Measurements from ENCODE around the gene OR2B2.
"Not testable (repeated sequence)": the region's sequence is repeated elsewhere in the genome, so short reads cannot be mapped to it uniquely, and the experiment has no call there.

OR2B2 gene

DNA sequence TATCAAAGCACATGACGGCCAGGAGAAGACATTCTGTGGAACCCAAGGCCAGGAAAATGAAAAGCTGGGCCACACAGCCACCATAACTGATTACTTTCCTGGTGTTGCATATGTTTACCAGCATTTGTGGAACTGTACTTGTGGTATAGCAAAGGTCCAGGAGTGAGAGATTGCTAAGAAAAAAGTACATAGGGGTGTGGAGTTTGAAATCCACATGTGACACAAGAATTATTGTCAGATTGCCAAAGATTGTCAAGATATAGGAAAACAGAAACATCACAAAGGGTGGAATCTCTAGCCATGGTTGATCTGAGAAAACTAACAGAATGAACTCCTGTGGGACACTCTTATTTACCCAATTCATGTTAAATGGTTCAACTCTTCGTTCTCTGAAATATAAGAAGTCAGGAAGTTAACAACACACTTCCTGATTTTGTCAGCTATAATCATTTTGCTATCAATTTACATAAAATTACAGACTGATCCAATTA lies at the start of gene OR2B2:
OR2B2 (minus strand) TSS at position 441 of the 491 bp plus-strand sequence; CDS start at position 364, 77 bp downstream.
- Histone ChIP-seq H3K27me3 (ENCODE audit: control insufficient read depth, insufficient read depth, low read length) (no peaks in the 10 kb centered on the region), H3K4me3 (ENCODE audit: low read depth, low read length) (no peak within 1 kb of the TSS), H3K9ac (ENCODE audit: low read depth, low read length) (no peak within 1 kb of the TSS), H3K36me3 (ENCODE audit: control insufficient read depth, insufficient read depth, low read length) (no peaks in the 10 kb centered on the region), H3K9me3 (ENCODE audit: control insufficient read depth, insufficient read depth, low read length) (no peaks in the 10 kb centered on the region), H3K4me1 (ENCODE audit: control insufficient read depth, insufficient read depth, low read length) (no peaks in the 10 kb centered on the region)

DNA sequence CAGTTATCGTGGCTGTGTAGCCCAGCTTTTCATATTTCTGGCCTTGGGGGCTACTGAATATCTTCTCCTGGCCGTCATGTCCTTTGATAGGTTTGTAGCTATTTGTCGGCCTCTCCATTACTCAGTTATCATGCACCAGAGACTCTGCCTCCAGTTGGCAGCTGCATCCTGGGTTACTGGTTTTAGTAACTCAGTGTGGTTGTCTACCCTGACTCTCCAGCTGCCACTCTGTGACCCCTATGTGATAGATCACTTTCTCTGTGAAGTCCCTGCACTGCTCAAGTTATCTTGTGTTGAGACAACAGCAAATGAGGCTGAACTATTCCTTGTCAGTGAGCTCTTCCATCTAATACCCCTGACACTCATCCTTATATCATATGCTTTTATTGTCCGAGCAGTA lies 45.3 kb upstream of the OR2B2 start:
- H3K9ac ChIP-seq (ENCODE audit: low read depth, low read length), result no peak overlapping the region
- no peak overlapping the region for H3K4me3 ChIP-seq (ENCODE audit: low read depth, low read length)
- no peaks in the 10 kb centered on the region for H3K36me3 ChIP-seq (ENCODE audit: control insufficient read depth, insufficient read depth, low read length)
- H3K9me3 ChIP-seq (ENCODE audit: control insufficient read depth, insufficient read depth, low read length), result no peaks in the 10 kb centered on the region
- no peaks in the 10 kb centered on the region for H3K4me1 ChIP-seq (ENCODE audit: control insufficient read depth, insufficient read depth, low read length)
- no peaks in the 10 kb centered on the region for H3K27me3 ChIP-seq (ENCODE audit: control insufficient read depth, insufficient read depth, low read length)

DNA sequence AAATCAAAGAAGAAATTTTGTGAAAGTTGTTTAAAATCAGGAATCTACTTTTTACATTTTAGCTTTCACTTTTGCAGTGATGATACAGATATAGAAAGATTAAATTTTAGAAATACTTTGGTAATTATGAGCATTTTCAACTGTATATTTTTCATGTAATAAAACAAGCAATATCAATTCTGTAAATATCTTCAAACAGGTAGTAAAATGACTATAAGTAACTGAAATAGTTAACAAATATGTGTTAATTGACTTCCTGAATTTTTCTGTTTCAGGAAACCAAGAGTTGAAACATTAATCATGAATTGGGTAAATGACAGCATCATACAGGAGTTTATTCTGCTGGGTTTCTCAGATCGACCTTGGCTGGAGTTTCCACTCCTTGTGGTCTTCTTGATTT lies 44.7 kb upstream of the OR2B2 start, which contains the start of gene OR2B6:
OR2B6 (plus strand) TSS at position 301 of the 400 bp plus-strand sequence; CDS start at position 301, 0 bp downstream.
- Histone ChIP-seq H3K36me3 (ENCODE audit: control insufficient read depth, insufficient read depth, low read length) (no peaks in the 10 kb centered on the region), H3K27me3 (ENCODE audit: control insufficient read depth, insufficient read depth, low read length) (no peaks in the 10 kb centered on the region), H3K4me3 (ENCODE audit: low read depth, low read length) (no peak within 1 kb of the TSS)

DNA sequence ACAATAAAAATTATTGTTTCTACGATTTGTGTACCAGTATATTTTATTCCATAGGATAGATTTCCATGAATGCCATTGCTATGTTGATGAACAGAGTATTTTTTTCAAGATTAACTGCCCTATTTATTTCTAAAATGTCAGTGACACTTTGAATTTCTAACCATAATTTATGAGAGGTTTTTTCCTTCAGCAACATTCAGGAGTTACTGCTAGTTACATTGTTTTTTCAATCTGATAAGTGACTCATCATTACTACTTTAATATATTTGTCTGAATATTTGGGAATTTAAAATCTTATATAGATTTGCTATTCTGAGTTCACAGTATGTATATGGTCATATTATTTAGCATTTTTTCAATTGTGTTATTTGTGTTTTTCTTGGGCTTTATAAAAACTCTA lies 38.8 kb upstream of the OR2B2 start:
- no peaks in the 10 kb centered on the region for H3K36me3 ChIP-seq (ENCODE audit: control insufficient read depth, insufficient read depth, low read length)
- H3K27me3 ChIP-seq (ENCODE audit: control insufficient read depth, insufficient read depth, low read length), result no peaks in the 10 kb centered on the region
- no peak overlapping the region for H3K4me3 ChIP-seq (ENCODE audit: low read depth, low read length)
- H3K9me3 ChIP-seq (ENCODE audit: control insufficient read depth, insufficient read depth, low read length), result no peaks in the 10 kb centered on the region
- no peaks in the 10 kb centered on the region for H3K4me1 ChIP-seq (ENCODE audit: control insufficient read depth, insufficient read depth, low read length)
- no peak overlapping the region for H3K9ac ChIP-seq (ENCODE audit: low read depth, low read length)

More for the DNA sequence above, 44.7 kb upstream of the OR2B2 start, which contains the start of gene OR2B6:
- no peaks in the 10 kb centered on the region for H3K9me3 ChIP-seq (ENCODE audit: control insufficient read depth, insufficient read depth, low read length)
- H3K4me1 ChIP-seq (ENCODE audit: control insufficient read depth, insufficient read depth, low read length), result no peaks in the 10 kb centered on the region
- no peak within 1 kb of the TSS for H3K9ac ChIP-seq (ENCODE audit: low read depth, low read length)

DNA sequence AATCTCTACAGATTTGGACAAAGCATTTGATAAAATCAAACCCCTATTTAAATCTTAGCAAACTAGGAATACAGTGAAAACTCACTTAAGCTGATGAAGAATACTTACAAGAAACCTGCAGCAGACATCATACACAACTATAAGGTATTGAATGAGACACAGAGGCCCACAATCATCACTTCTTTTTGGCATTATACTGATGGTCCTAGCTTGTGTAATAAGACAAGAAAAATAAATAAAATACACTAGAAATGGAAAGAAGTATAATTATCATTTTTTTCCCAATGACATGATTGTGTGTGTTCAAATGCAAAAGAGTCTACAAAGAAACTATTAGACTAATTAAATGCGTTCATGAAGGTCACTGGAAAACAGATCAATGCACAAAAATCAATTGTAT lies 36.0 kb upstream of the OR2B2 start:
- H3K36me3 ChIP-seq (ENCODE audit: control insufficient read depth, insufficient read depth, low read length), result no peaks in the 10 kb centered on the region
- no peaks in the 10 kb centered on the region for H3K4me1 ChIP-seq (ENCODE audit: control insufficient read depth, insufficient read depth, low read length)

DNA sequence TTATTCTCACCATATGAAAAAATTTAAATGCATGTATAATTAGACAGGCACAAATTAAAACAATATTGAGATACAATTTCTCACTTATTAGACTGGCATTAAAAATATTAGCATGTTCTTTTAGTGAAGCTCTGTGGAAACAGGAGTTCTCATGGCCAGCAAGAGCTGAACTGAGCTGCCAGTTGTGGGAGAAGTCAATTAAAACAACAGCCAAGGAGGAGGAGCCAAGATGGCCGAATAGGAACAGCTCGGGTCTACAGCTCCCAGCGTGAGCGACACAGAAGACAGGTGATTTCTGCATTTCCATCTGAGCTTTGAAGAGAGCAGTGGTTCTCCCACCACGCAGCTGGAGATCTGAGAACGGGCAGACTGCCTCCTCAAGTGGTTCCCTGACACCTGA lies 30.9 kb upstream of the OR2B2 start:
- not testable (repeated sequence) for H3K9ac ChIP-seq (ENCODE audit: low read depth, low read length); H3K27me3 ChIP-seq (ENCODE audit: control insufficient read depth, insufficient read depth, low read length); H3K4me1 ChIP-seq (ENCODE audit: control insufficient read depth, insufficient read depth, low read length); H3K4me3 ChIP-seq (ENCODE audit: low read depth, low read length); H3K9me3 ChIP-seq (ENCODE audit: control insufficient read depth, insufficient read depth, low read length); H3K36me3 ChIP-seq (ENCODE audit: control insufficient read depth, insufficient read depth, low read length)

More for the DNA sequence above, 36.0 kb upstream of the OR2B2 start:
- no peaks in the 10 kb centered on the region for H3K9me3 ChIP-seq (ENCODE audit: control insufficient read depth, insufficient read depth, low read length)
- H3K4me3 ChIP-seq (ENCODE audit: low read depth, low read length), result no peak overlapping the region
- H3K27me3 ChIP-seq (ENCODE audit: control insufficient read depth, insufficient read depth, low read length), result no peaks in the 10 kb centered on the region
- no peak overlapping the region for H3K9ac ChIP-seq (ENCODE audit: low read depth, low read length)

DNA sequence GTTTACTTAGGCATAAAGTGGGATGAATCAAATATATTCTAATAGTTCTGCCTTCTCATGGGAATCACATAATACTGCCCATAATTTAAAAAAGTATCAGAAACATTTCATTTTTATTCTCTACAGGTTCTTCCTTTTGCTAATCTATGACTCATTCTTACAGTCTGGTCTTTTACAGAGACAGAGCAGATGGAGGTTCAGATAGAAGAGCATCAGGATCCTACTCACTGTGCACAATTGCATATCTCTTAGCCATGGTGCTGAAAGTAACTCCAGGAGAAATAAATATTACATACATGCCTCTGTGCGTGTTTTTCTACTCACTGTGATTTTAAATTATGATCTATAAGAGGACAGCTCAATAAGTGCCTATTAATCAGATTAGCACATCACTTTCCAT lies 28.6 kb upstream of the OR2B2 start:
- Histone ChIP-seq H3K9me3 (ENCODE audit: control insufficient read depth, insufficient read depth, low read length) (no peaks in the 10 kb centered on the region), H3K4me3 (ENCODE audit: low read depth, low read length) (no peak overlapping the region), H3K27me3 (ENCODE audit: control insufficient read depth, insufficient read depth, low read length) (peaks cover 7% of the 10 kb centered on the region), H3K36me3 (ENCODE audit: control insufficient read depth, insufficient read depth, low read length) (no peaks in the 10 kb centered on the region), H3K4me1 (ENCODE audit: control insufficient read depth, insufficient read depth, low read length) (no peaks in the 10 kb centered on the region), H3K9ac (ENCODE audit: low read depth, low read length) (no peak overlapping the region)

DNA sequence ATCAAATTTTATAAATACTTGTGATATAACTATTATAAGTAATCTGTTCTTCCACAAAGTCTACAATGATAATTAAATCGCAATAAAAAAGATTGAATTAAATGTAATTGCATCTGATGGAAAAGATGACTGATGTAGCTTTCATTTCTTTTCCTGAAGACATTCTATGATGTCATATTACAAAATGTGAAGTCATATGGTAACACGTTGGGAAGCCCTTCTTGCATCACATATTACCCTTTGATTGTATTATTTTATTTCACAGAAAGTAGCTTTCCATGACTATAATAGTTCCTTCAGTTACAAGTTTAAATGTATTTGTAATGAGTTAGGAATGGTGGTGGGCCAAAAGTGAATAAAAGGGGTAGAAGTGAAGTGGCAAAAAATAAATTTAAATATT lies 19.0 kb upstream of the OR2B2 start:
- no peak overlapping the region for H3K4me3 ChIP-seq (ENCODE audit: low read depth, low read length)
- H3K9me3 ChIP-seq (ENCODE audit: control insufficient read depth, insufficient read depth, low read length), result peaks cover 3% of the 10 kb centered on the region
- no peaks in the 10 kb centered on the region for H3K27me3 ChIP-seq (ENCODE audit: control insufficient read depth, insufficient read depth, low read length)
- no peaks in the 10 kb centered on the region for H3K4me1 ChIP-seq (ENCODE audit: control insufficient read depth, insufficient read depth, low read length)
- no peak overlapping the region for H3K9ac ChIP-seq (ENCODE audit: low read depth, low read length)
- no peaks in the 10 kb centered on the region for H3K36me3 ChIP-seq (ENCODE audit: control insufficient read depth, insufficient read depth, low read length)

DNA sequence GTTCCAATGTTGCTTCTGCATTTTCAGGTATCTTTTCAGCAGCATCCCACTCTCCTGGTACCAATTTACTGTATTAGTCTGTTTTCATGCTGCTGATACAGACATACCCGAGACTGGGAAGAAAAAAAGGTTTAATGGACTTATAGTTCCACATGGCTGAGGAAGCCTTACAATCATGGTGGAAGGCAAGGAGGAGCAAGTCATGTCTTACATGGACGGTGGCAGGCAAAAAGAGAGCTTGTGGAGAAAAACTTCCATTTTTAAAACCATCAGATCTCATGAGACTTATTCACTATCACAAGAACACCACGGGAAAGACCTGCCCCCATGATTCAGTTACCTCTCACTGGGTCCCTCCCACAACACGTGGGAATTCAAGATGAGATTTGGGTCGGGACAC lies 17.7 kb upstream of the OR2B2 start:
- not testable (repeated sequence) for H3K9me3 ChIP-seq (ENCODE audit: control insufficient read depth, insufficient read depth, low read length); H3K9ac ChIP-seq (ENCODE audit: low read depth, low read length); H3K27me3 ChIP-seq (ENCODE audit: control insufficient read depth, insufficient read depth, low read length); H3K4me3 ChIP-seq (ENCODE audit: low read depth, low read length); H3K36me3 ChIP-seq (ENCODE audit: control insufficient read depth, insufficient read depth, low read length); H3K4me1 ChIP-seq (ENCODE audit: control insufficient read depth, insufficient read depth, low read length)

DNA sequence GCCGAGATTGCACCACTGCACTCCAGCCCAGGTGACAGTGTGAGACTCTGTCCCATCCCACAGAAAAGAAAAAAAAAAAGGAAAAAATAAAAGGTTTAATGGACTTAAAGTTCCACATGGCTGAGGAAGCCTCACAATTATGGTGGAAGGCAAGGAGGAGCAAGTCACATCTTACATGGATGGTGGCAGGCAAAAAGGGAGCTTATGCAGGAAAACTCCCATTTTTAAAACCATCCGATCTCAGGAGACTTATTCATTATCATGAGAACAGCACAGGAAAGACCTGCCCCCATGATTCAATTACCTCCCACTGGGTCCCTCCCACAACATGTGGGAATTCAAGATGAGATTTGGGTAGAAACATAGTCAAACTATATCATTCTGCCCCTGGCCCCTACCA lies 15.8 kb upstream of the OR2B2 start:
- not testable (repeated sequence) for H3K4me3 ChIP-seq (ENCODE audit: low read depth, low read length); H3K9ac ChIP-seq (ENCODE audit: low read depth, low read length); H3K27me3 ChIP-seq (ENCODE audit: control insufficient read depth, insufficient read depth, low read length); H3K4me1 ChIP-seq (ENCODE audit: control insufficient read depth, insufficient read depth, low read length); H3K9me3 ChIP-seq (ENCODE audit: control insufficient read depth, insufficient read depth, low read length); H3K36me3 ChIP-seq (ENCODE audit: control insufficient read depth, insufficient read depth, low read length)

DNA sequence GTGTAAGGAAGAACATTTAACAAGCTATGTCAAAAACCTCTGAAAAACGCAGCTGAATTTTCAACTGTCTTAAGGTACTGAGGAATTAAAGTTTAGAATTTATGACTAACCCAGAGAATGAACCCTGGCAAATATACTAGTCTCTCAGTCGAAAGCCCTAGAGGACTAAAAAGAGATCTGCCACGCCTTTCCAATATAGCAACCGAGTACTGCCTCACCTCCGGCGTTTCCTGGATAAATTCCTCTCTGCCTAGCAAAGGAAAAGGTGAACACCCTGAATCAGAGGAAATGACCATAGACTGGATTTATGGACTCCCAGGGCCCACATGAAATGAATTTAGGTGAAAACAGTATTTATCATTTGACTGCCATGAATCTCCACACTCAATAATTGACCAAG lies 12.0 kb upstream of the OR2B2 start:
- no peak overlapping the region for H3K9ac ChIP-seq (ENCODE audit: low read depth, low read length)

DNA sequence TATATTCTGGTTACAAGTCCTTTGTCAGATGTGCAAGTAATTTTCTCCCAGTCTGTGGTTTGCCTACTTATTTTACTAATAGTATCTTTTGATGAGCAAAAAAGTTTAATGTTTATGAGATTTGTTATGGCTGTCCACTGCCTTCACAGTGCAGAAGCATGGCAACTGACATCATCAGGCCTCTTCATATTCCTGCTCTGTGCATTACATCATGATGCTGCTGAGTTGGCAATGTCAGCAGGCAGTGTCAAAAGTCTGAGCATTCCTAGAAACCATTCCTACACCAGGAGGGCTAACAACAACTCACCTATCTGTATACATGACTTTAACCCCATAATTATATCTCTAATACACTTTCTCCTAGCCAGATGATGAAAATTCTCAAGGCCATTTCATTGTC lies 10.8 kb upstream of the OR2B2 start:
- no peaks in the 10 kb centered on the region for H3K27me3 ChIP-seq (ENCODE audit: control insufficient read depth, insufficient read depth, low read length)
- H3K36me3 ChIP-seq (ENCODE audit: control insufficient read depth, insufficient read depth, low read length), result no peaks in the 10 kb centered on the region
- no peak overlapping the region for H3K4me3 ChIP-seq (ENCODE audit: low read depth, low read length)
- no peaks in the 10 kb centered on the region for H3K4me1 ChIP-seq (ENCODE audit: control insufficient read depth, insufficient read depth, low read length)
- no peaks in the 10 kb centered on the region for H3K9me3 ChIP-seq (ENCODE audit: control insufficient read depth, insufficient read depth, low read length)
- no peak overlapping the region for H3K9ac ChIP-seq (ENCODE audit: low read depth, low read length)

More for the DNA sequence above, 12.0 kb upstream of the OR2B2 start:
- Histone ChIP-seq H3K4me1 (ENCODE audit: control insufficient read depth, insufficient read depth, low read length) (no peaks in the 10 kb centered on the region), H3K36me3 (ENCODE audit: control insufficient read depth, insufficient read depth, low read length) (no peaks in the 10 kb centered on the region), H3K9me3 (ENCODE audit: control insufficient read depth, insufficient read depth, low read length) (peaks cover 2% of the 10 kb centered on the region), H3K4me3 (ENCODE audit: low read depth, low read length) (no peak overlapping the region), H3K27me3 (ENCODE audit: control insufficient read depth, insufficient read depth, low read length) (no peaks in the 10 kb centered on the region)
